Esophagus muscularis mucosa (tissue), 4 donors: ENCODE data around the gene NOXA1. TPM values are rescaled to one million over a fixed set of nuclear protein-coding genes. Genes with fewer than 3 reads are reported as not detected.
A peak's percentile ranks its signal among the peaks of the same experiment; 100 is the strongest.

Experiments used
- DNase-seq: peaks from one replicate; pipeline ENCODE4 v3.0.0-alpha.2; 2017; ENCODE audit errors: extremely low spot score
- H3K27ac ChIP-seq, 4 donors: fragments of 200-600 bp; sonication (generic); replicated peaks in 1 of 4; 1 replicate in 3 of 4; 2 replicates in 1 of 4; pipeline ENCODE4 v1.5.1; 2016 to 2019; ENCODE audit warnings: mild to moderate bottlenecking in 1 of 4
- H3K27me3 ChIP-seq, 4 donors: fragments of 200-600 bp; sonication (generic); one replicate each; pipeline versions ENCODE4 v1.5.1 to v1.6.0; 2016 to 2019
- H3K36me3 ChIP-seq, 4 donors: fragments of 200-600 bp; sonication (generic); one replicate each; pipeline ENCODE4 v1.5.1; 2016 to 2019
- H3K4me1 ChIP-seq, 4 donors: fragments of 200-600 bp; sonication (generic); one replicate each; pipeline ENCODE4 v1.5.1; 2016 to 2019
- H3K4me3 ChIP-seq, 4 donors: fragments of 200-600 bp; sonication (generic); 1 replicate in 2 of 4; 2 replicates in 2 of 4; pipeline ENCODE4 v1.5.1; 2016 to 2019; ENCODE audit warnings: mild to moderate bottlenecking in 4 of 4, moderate library complexity in 1 of 4
- H3K9me3 ChIP-seq, 4 donors: fragments of 200-600 bp; sonication (generic); 1 replicate in 3 of 4; 2 replicates in 1 of 4; pipeline ENCODE4 v1.5.1; 2016 to 2019
- CTCF ChIP-seq, 3 experiments: fragments of 200-600 bp in 2 of 3; fragments of 450-650 bp in 1 of 3; sonication (generic) in 2 of 3; IDR thresholded peaks; one replicate each; pipeline ENCODE4 v1.5.1; 2017 to 2019; ENCODE audit warnings: antibody characterized with exemption in 3 of 3, mild to moderate bottlenecking in 2 of 3, moderate library complexity in 1 of 3
- EP300 ChIP-seq: sonication (generic); formaldehyde crosslinking; IDR thresholded peaks from one replicate; pipeline ENCODE4 v1.6.1; 2017; ENCODE audit warnings: antibody characterized with exemption
- POLR2A ChIP-seq: fragments of 450-650 bp; IDR thresholded peaks from one replicate; pipeline ENCODE4 v1.6.1; 2017; ENCODE audit warnings: antibody characterized with exemption, moderate library complexity, mild to moderate bottlenecking, low read depth
- POLR2AphosphoS5 ChIP-seq, 2 donors: sonication (generic); formaldehyde crosslinking; IDR thresholded peaks; one replicate each; pipeline ENCODE4 v1.6.1; 2017; ENCODE audit warnings: antibody characterized with exemption in 2 of 2
- WGBS: methylation state at CpG from one replicate; pipeline ENCODE4 v1.1.5; 2018; 5-methylcytosine and 5-hydroxymethylcytosine counted together
- intact Hi-C: fragments of 100-400 bp; cut with DNase I; formaldehyde crosslinking; loops from one replicate; pipeline ENCODE4 v1.15.1; 2023
- total RNA-seq, 4 donors: library from RNA; depleted of rRNA; stranded (reverse); fragments of >200 nt; gene quantifications; one replicate each; pipeline versions ENCODE4 v1.1.0 to v1.2.1, GENCODE V29; 2016

Gene NOXA1
- total RNA-seq, 4 donors from 2014 or later: 2.1 to 4.0 (median 3.0) TPM

- no peak for DNase-seq
- H3K27ac ChIP-seq: no peak overlapping the region
- intact Hi-C loops: no loop called here
- no peaks in the 10 kb centered on the region for H3K9me3 ChIP-seq
- WGBS: 83% methylated on average over 31 of the region's 43 CpGs
- H3K4me1 ChIP-seq: peaks cover 16 to 46% (median 44%) of the 10 kb centered on the region in 4 donors
- peak overlapping the region; percentile 48 to 56 (median 55) for H3K4me3 ChIP-seq
- no peaks in the 10 kb centered on the region for H3K27me3 ChIP-seq
- no peak for TF ChIP-seq POLR2A
- no peak for TF ChIP-seq EP300
- no peak for TF ChIP-seq POLR2AphosphoS5 (IDR thresholded peaks at IDR 0.05)
- no peak for TF ChIP-seq CTCF (IDR thresholded peaks at IDR 0.05)
- peaks cover 6 to 60% (median 58%) of the 10 kb centered on the region in 4 donors for H3K36me3 ChIP-seq
Observed at GRCh38 chr9:137452761-137453642, 29.8 kb downstream of the NOXA1 start.

DNA sequence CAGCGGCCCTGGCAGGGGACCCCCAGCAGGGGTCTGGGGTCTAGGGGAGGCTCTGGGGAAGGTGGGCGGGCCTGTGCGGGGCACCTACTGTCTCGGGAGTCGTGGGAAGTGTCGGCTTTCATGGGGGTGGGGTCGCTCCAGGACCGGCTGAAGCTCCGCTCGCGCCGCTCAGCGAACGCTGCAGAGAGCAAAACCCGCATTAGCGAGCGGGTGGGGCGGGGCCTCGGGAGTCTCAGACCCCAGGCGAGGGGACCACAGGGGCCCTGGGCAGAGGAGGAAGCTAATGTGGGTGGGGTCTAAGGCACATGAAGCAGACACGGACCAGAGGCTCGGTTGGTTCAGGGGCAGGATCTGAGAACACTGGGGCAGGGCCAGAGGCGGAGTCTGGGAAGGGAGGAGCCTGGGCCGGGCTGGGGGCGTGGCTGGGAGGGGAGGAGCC lies 30.5 kb downstream of the NOXA1 start:
- H3K9me3 ChIP-seq: no peaks in the 10 kb centered on the region
- H3K27me3 ChIP-seq: no peaks in the 10 kb centered on the region
- peak overlapping the region; percentile 48 to 56 (median 55) for H3K4me3 ChIP-seq
- peaks cover 6 to 59% (median 54%) of the 10 kb centered on the region in 4 donors for H3K36me3 ChIP-seq
- intact Hi-C loops: no loop called here
- no peak for DNase-seq
- 0% methylated on average over 2 of the region's 25 CpGs for WGBS
- no peak overlapping the region for H3K27ac ChIP-seq
- TF ChIP-seq POLR2AphosphoS5 (IDR thresholded peaks at IDR 0.05) (no peak), POLR2A (no peak), CTCF (IDR thresholded peaks at IDR 0.05) (no peak), EP300 (no peak)
- peaks cover 23 to 52% (median 51%) of the 10 kb centered on the region in 4 donors for H3K4me1 ChIP-seq

- TF ChIP-seq POLR2AphosphoS5 (IDR thresholded peaks at IDR 0.05) (no peak), CTCF (IDR thresholded peaks at IDR 0.05) (no peak), POLR2A (no peak), EP300 (no peak)
- peaks cover 6 to 54% (median 49%) of the 10 kb centered on the region in 4 donors for H3K36me3 ChIP-seq
- no peak for DNase-seq
Observed at GRCh38 chr9:137454145-137454596, 31.0 kb downstream of the NOXA1 start.

GRCh38 chr9:137454597-137455358 lies 31.6 kb downstream of the NOXA1 start:
- H3K4me3 ChIP-seq: peak overlapping the region; percentile 48 to 60 (median 55)
- TF ChIP-seq CTCF (IDR thresholded peaks at IDR 0.05) (no peak), POLR2AphosphoS5 (IDR thresholded peaks at IDR 0.05) (peak in 1 of 2 donors; percentile 21)
- intact Hi-C loops: no loop called here
- H3K36me3 ChIP-seq: peaks cover 6 to 48% (median 43%) of the 10 kb centered on the region in 4 donors
- H3K9me3 ChIP-seq: no peaks in the 10 kb centered on the region
- WGBS: 53% methylated on average over 13 of the region's 30 CpGs
- no peaks in the 10 kb centered on the region for H3K27me3 ChIP-seq
- DNase-seq: no peak
- peak overlapping the region; percentile 46 to 76 (median 74) for H3K27ac ChIP-seq
- H3K4me1 ChIP-seq: peaks cover 29 to 60% (median 57%) of the 10 kb centered on the region in 4 donors

More at GRCh38 chr9:137454145-137454596, 31.0 kb downstream of the NOXA1 start:
- intact Hi-C loops: no loop called here
- Histone ChIP-seq H3K4me1 (peaks cover 24 to 55% (median 52%) of the 10 kb centered on the region in 4 donors), H3K9me3 (no peaks in the 10 kb centered on the region), H3K4me3 (peak overlapping the region; percentile 48 to 60 (median 55)), H3K27ac (peak overlapping the region; percentile 46 to 76 (median 74)), H3K27me3 (no peaks in the 10 kb centered on the region)
- 30% methylated on average over 9 of the region's 24 CpGs for WGBS
